Measurements from ENCODE around the gene HCN1. TPM values are rescaled to one million over a fixed set of nuclear protein-coding genes. Genes with fewer than 3 reads are reported as not detected.
"Not testable (repeated sequence)": the region's sequence is repeated elsewhere in the genome, so short reads cannot be mapped to it uniquely, and the experiment has no call there.

The HCN1 gene
- total and polyA plus RNA-seq, 3 donors from 2014 or later: 0.20 to 1.7 (median 1.4) TPM

DNA sequence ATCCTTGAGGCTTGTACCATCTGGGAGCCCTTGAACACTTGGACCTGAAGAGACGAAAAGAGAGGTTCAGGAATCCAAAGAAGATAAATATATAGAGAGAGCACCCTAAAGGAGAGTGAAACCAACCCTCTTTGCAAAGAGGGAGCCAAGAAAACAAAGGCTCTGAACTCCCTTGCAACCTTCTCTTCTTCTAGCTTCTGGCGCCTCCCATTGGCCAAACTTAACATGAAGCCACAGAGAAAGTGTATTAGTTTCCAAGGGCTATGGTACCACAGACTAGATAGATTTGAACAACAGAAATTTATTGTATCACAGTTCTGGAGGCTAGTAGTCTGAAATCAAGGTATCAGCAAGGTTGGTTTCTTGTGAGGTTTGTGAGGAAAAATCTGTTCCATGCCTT is 175.1 kb downstream of the HCN1 start:
- peak; percentile 72 for DNase-seq
- Histone ChIP-seq H3K4me3 (no peak overlapping the region), H3K36me3 (ENCODE audit: low read depth, missing control alignments) (no peaks in the 10 kb centered on the region), H3K27me3 (no peaks in the 10 kb centered on the region), H3K4me1 (no peaks in the 10 kb centered on the region), H3K9me3 (no peaks in the 10 kb centered on the region), H3K27ac (no peak overlapping the region)
- intact Hi-C loops (cut with DNase I; ENCODE audit: low total_unique reads): no loop called here
- 41 to 44% methylated on average over 2 of the region's 2 CpGs for WGBS, 2 donors
- no peak for TF ChIP-seq CTCF (IDR thresholded peaks at IDR 0.05)
- no peak for TF ChIP-seq POLR2A (IDR thresholded peaks at IDR 0.05)

DNA sequence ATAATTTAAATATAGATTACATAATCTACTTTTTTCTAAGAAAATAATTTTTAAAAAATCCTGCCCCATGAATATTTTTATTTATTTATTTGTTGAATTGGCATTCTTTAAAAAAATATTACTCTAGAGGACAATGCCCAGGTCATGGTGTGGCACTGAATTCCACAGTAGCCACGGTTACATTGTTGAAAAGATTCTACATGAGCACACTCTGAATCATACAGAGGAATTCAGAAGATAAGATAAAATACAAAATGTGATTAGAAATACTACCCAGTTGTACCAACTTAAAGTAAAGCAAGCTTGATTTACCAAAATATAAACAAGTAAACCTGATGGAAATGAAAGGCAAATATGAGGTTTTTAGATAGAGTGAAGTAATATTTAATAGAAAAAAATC is 183.7 kb downstream of the HCN1 start:
- TF ChIP-seq CTCF (IDR thresholded peaks at IDR 0.05) (no peak), POLR2A (IDR thresholded peaks at IDR 0.05) (no peak)
- H3K36me3 ChIP-seq (ENCODE audit: low read depth, missing control alignments): no peaks in the 10 kb centered on the region
- no peak overlapping the region for H3K27ac ChIP-seq
- no peaks in the 10 kb centered on the region for H3K4me1 ChIP-seq
- H3K9me3 ChIP-seq: no peaks in the 10 kb centered on the region
- no peak overlapping the region for H3K4me3 ChIP-seq
- DNase-seq: no peak
- intact Hi-C loops (cut with DNase I; ENCODE audit: low total_unique reads): no loop called here
- WGBS, 2 donors: 40 to 59% methylated on average over 1 of the region's 1 CpG
- no peaks in the 10 kb centered on the region for H3K27me3 ChIP-seq

DNA sequence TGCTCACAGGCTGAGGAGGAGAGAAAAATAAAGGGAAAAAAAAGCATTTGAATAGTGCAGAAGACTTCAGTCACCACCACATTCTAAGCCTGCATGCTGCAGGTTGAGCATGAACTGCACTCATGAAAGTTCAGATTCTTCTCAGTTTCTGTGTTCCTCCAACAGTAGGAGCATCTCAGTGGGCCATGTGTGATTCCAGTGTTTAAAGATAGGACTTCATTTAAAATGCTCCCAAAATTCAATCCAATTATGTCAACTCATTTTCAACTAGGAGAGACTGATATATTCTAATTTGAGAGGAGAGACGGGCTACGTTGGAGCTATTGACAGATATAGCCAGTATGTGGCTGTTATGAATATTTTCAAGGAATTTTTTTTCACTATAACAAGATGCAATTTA is 186.8 kb downstream of the HCN1 start:
- no peak overlapping the region for H3K27ac ChIP-seq
- TF ChIP-seq CTCF (IDR thresholded peaks at IDR 0.05) (no peak), POLR2A (IDR thresholded peaks at IDR 0.05) (no peak)
- H3K4me3 ChIP-seq: no peak overlapping the region
- H3K4me1 ChIP-seq: no peaks in the 10 kb centered on the region
- 89 to 95% methylated on average over 2 of the region's 2 CpGs for WGBS, 2 donors
- DNase-seq: no peak
- no peaks in the 10 kb centered on the region for H3K9me3 ChIP-seq
- H3K36me3 ChIP-seq (ENCODE audit: low read depth, missing control alignments): no peaks in the 10 kb centered on the region
- intact Hi-C loops (cut with DNase I; ENCODE audit: low total_unique reads): no loop called here
- no peaks in the 10 kb centered on the region for H3K27me3 ChIP-seq

DNA sequence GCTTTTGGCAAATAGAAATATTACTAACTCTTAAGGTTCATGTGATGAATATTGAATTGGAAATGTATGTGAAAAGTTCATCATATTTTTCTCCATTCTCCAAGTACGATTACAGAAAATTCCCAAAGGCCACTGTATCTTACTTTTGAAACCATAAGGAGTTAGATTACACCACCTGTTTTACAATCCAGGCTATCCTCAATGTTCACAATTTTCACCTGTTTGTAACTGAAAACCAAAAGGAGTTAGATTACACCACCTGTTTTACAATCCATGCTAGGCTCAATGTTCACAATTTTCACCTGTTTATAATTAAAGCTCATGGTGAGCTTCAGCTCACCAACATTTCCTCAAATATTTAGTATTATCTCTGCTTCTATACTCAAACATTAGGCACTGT is 188.0 kb downstream of the HCN1 start:
- Histone ChIP-seq H3K4me3 (no peak overlapping the region), H3K4me1 (no peaks in the 10 kb centered on the region), H3K27me3 (no peaks in the 10 kb centered on the region), H3K27ac (no peak overlapping the region), H3K9me3 (no peaks in the 10 kb centered on the region), H3K36me3 (ENCODE audit: low read depth, missing control alignments) (no peaks in the 10 kb centered on the region)
- TF ChIP-seq POLR2A (IDR thresholded peaks at IDR 0.05) (no peak), CTCF (IDR thresholded peaks at IDR 0.05) (no peak)
- WGBS, 2 donors: 84 to 96% methylated on average over 1 of the region's 1 CpG
- intact Hi-C loops (cut with DNase I; ENCODE audit: low total_unique reads): no loop called here
- DNase-seq: no peak

DNA sequence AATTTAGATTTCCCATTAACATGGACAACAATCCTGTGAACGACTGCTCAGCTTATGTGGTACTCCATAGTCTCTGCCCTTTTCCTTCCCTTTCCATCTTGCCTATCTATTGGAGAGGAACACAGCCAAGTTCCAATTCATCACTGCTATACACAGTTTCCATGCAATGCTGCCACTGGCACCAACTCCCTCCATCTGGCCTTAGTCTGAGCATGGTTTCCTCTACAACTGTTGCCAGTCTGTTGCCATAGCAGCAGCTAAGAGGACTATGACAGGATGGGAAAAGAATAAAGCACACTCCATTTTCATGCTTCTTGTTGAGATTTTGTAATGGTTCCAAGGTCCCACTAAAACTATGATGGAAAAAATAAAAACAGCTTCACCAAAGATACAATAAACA is 189.0 kb downstream of the HCN1 start:
- intact Hi-C loops (cut with DNase I; ENCODE audit: low total_unique reads): no loop called here
- DNase-seq: no peak
- H3K4me3 ChIP-seq: no peak overlapping the region
- no peak for TF ChIP-seq POLR2A (IDR thresholded peaks at IDR 0.05)
- no peak for TF ChIP-seq CTCF (IDR thresholded peaks at IDR 0.05)
- WGBS, 2 donors: 71 to 72% methylated on average over 1 of the region's 1 CpG
- no peak overlapping the region for H3K27ac ChIP-seq
- H3K36me3 ChIP-seq (ENCODE audit: low read depth, missing control alignments): no peaks in the 10 kb centered on the region
- H3K27me3 ChIP-seq: no peaks in the 10 kb centered on the region
- H3K4me1 ChIP-seq: no peaks in the 10 kb centered on the region
- no peaks in the 10 kb centered on the region for H3K9me3 ChIP-seq

GRCh38 chr5:45499006-45499405 is 197.2 kb downstream of the HCN1 start:
- H3K27ac ChIP-seq; DNase-seq; H3K4me1 ChIP-seq; H3K27me3 ChIP-seq; H3K4me3 ChIP-seq; H3K9me3 ChIP-seq; H3K36me3 ChIP-seq (ENCODE audit: low read depth, missing control alignments); intact Hi-C loops (cut with DNase I; ENCODE audit: low total_unique reads): not testable (repeated sequence)
- WGBS, 2 donors: 95 to 96% methylated on average over 11 of the region's 11 CpGs
